GM04504 (cell line): Measurements from ENCODE around the gene CLDN4.
"Not testable (repeated sequence)": the region's sequence is repeated elsewhere in the genome, so short reads cannot be mapped to it uniquely, and the experiment has no call there.

Source experiments
- DNase-seq: peaks from one replicate; pipeline ENCODE4 v3.0.0-alpha.2; 2012; ENCODE audit warnings: low read depth

CLDN4 gene

DNA sequence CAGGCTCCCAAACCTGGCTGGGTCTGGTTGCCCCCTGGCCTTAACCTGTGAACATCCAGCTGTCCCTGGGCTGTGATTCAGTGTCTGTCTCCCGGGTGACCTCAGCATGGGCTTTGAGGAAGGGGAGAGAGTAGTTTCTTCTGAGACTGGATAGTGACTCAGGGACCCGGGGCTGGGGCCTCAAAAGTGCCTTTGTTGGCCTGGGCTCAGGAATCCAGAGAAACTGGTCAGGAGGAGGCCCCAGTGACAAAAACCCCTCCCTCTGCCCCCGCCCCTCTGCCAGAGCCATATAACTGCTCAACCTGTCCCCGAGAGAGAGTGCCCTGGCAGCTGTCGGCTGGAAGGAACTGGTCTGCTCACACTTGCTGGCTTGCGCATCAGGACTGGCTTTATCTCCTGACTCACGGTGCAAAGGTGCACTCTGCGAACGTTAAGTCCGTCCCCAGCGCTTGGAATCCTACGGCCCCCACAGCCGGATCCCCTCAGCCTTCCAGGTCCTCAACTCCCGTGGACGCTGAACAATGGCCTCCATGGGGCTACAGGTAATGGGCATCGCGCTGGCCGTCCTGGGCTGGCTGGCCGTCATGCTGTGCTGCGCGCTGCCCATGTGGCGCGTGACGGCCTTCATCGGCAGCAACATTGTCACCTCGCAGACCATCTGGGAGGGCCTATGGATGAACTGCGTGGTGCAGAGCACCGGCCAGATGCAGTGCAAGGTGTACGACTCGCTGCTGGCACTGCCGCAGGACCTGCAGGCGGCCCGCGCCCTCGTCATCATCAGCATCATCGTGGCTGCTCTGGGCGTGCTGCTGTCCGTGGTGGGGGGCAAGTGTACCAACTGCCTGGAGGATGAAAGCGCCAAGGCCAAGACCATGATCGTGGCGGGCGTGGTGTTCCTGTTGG, at the start of gene CLDN4:
TSS of gene CLDN4 (plus strand) at position 316 of the 903 bp plus-strand sequence. CDS start at position 522, 206 bp downstream.
- DNase-seq: no peak

DNA sequence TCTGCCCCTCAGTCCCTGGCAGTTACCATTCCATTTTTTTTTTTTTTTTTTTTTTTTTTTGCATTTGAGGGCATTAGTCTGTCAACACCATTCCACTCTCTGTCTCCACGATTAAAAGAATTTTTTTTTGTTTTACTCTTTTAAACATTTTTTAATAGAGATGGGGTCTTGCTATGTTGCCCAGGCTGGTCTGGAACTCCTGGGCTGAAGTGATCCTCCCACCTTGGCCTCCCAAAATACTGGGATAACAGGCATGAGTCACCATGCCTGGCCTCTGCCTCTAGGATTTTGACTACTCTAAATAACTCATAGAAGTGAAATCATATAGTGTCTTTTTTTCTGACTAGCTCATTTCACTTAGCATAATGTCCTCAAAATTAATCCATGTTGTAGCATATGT, 44.2 kb upstream of the CLDN4 start:
- no peak for DNase-seq

DNA sequence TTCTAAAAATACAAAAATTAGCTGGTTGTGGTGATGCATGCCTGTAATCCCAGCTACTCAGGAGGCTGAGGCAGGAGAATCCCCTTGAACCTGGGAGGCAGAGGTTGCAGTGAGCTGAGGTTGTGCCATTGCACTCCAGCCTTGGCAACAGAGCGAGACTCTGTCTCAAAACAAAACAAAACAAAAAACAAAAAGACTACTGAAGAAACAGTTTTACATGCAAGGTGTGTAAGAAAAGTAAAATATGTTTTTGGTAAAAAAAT, 43.1 kb upstream of the CLDN4 start:
- DNase-seq: not testable (repeated sequence)

- no peak for DNase-seq
These were observed 41.7 kb upstream of the CLDN4 start for GRCh38 chr7:73789051-73789450.

GRCh38 chr7:73791170-73791690, 39.6 kb upstream of the CLDN4 start:
- not testable (repeated sequence) for DNase-seq

DNA sequence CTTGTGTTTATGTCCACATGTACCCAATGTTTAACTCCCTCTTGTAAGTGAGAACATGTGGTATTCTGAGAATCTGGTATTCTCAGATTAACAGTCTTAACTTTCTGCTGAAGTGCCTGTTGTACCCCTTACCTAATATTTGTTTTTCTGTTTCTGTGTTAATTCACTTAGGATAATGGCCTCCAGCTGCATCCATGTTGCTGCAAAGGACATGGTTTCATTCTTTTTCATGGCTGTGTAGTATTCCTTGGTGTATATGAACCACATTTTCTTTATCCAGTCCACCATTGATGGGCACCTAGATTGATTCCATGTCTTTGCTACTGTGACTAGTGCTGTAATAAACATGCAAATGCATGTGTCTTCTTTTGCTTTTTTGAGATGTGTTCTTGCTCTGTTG, 35.6 kb upstream of the CLDN4 start:
- DNase-seq: not testable (repeated sequence)

GRCh38 chr7:73796656-73797055, 34.1 kb upstream of the CLDN4 start:
- not testable (repeated sequence) for DNase-seq

GRCh38 chr7:73797176-73797575, 33.6 kb upstream of the CLDN4 start:
- not testable (repeated sequence) for DNase-seq

DNA sequence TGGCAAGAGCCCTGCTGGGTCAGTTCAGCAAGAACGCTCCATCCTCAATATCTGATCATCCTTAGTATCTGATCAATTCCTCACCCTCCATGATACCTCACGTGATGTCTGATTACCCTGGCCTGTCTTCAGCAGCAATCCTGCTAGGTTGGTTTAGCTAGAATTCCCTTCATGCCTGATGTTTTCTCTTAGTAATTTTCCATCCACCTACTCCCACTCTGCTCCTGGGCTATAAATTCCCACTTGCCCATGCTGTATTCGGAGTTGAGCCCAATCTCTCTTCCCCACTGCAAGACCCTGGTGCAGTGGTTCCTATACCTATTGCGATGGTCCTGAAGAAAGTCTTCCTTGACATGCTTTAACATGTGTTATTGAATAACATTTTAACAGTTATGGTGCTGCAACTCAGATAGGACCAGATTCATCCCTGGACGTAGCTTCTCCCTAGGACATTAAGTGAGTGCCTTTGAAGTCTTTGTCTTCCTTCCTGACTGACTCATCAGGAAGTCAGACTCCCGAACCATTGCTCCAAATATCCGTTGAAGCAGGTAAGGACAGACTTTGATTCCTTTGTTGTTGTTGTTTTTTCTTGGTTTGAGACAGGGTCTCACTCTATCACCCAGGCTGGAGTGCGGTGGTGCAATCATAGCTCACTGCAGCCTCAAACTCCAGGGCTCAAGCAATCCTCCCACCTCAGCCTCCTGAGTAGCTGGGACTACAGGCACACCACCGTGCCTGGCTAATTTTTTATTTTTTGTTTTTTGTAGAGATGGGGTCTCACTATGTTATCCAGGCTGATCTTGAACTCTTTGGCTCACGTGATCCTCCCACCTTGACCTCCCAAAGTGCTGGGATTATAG, 31.3 kb upstream of the CLDN4 start:
- DNase-seq: no peak

DNA sequence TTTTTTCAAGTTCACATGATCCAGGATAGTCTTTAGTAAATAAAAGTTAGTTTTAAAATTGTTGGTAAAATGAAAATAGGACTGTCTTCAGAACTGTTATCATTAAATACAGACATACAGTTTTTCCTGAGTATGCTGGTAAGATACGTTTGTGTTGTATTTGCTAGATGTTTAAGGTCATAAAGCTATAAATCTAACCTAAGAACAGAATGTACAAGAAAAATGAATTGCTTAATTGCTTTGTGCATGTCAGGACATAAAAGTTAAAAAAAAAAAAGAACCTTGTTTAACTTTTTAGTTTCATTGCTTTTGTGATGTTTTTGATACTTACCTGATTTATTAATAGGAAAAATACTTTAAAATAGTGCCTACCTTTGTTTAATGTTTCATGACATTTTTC, 29.2 kb upstream of the CLDN4 start:
- no peak for DNase-seq

GRCh38 chr7:73802459-73802858, 28.3 kb upstream of the CLDN4 start:
- no peak for DNase-seq

GRCh38 chr7:73809467-73809951, 21.3 kb upstream of the CLDN4 start:
- DNase-seq: no peak

- no peak for DNase-seq
These were observed 19.8 kb upstream of the CLDN4 start for GRCh38 chr7:73810998-73811360.

- peak; percentile 32 for DNase-seq
These were observed 19.0 kb upstream of the CLDN4 start for GRCh38 chr7:73811760-73812168.

DNA sequence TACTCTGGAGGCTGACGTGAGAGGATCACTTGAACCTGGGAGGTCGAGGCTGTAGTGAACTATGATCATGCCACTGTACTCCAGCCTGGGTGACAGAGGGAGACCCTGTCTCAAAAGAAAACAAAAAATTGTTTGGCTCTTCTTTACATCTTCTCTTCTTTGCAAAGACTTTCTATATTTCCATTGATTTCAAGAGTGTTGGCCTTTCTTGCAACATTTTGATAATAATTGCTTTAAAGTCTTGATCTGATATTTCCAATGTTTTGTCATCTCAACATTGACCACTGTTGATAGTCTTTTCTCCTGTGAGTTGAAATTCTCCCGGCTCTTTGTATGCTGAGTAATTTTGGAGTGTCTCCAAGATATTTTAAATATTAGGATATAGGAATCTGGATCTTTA, 17.8 kb upstream of the CLDN4 start:
- no peak for DNase-seq

GRCh38 chr7:73815436-73815835, 15.4 kb upstream of the CLDN4 start:
- no peak for DNase-seq

DNA sequence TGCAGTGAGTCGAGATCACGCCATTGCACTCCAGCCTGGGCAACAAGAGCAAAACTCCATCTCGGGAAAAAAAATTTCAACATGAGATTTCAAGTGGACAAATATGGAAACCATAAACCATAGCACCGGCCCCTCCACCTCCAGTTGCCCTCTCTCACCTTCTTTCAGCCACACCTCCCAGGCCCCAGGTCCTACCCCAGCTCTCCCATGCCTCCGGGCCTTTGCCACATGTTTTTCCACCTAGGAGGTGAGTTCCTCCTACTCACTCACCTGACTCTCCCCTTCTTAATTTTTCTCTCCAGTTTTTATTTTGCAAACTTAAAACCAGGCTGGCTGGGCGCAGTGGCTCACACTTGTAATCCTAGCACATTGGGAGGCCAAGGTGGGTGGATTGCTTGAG, 13.7 kb upstream of the CLDN4 start:
- DNase-seq: no peak

DNA sequence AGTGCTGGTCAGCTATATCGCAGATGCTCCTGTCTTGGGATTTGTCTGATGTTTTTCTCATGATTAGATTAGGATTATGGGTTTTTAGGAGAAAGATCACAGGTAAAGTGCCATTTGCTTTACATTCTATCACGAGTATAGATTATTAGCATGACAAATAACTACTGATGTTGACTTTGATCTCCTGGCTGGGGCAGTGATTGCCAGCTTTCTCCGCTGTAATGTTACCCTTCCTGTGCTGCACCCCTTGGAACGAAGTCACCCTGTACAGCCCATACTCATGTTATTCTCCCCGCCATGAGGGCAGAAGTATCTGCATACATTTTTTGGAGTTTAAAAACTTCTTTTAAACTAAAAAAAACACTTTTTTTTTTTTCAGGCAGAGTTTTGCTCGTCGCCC, 10.8 kb upstream of the CLDN4 start:
- DNase-seq: no peak

DNA sequence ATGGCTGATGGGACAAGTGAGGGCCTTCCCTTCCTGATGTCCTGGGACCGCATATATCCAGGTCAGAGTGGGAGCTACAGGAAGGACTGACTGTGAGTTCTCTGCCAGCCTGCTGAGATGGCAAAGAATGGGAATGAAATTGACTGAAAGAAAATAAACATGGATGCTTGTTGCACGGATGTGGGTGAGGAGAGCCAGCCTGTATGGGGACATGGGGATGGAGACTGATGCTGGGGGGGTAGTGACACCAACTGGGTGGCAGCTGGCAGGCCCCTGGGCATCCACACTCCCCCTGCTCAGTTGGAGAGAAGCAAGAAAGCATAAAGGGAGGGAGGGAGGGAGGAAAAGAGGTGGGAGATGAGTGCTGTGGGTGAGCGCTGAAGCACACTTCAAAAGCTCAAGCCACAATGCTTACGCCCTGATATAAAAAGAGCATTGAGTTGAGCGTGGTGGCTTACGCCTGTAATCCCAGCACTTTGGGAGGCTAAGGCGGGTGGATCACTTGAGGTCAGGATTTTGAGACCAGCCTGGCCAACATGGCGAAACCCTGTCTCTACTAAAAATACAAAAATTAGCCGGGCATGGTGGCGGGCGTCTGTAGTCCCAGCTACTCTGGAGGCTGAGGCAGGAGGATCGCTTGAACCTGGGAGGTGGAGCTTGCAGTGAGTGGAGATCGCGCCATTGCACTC, 9.1 kb upstream of the CLDN4 start:
- not testable (repeated sequence) for DNase-seq

- peak; percentile 98 for DNase-seq
These were observed 8.2 kb upstream of the CLDN4 start for GRCh38 chr7:73822319-73823173.

DNA sequence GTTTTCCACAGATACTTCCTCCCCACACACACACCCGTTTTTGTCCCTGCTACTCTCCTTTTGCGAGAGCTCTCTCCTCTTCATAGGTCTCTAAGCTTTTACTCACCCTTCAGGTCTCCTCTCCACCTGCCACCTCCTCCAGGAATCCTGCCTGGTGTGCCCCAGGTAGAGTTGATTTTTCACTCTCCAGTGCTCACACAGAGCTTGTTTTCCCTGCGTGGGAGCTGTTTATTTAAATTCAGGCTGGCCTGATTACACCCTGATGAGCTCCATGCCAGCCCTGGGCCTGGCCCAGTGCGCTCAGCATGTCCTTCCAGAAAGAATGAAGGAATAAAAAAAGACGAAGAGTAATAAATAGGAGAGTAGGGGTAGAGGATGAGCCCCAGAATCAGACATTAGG, 7.5 kb upstream of the CLDN4 start:
- no peak for DNase-seq
